Right hindlimb (tissue), 1 donor: ENCODE measurements around the gene BRDT.
"Not testable (repeated sequence)": the region's sequence is repeated elsewhere in the genome, so short reads cannot be mapped to it uniquely, and the experiment has no call there.

Experiments used
- DNase-seq: peaks from one replicate; pipeline ENCODE4 v3.0.0-alpha.2; 2018

The BRDT gene

DNA sequence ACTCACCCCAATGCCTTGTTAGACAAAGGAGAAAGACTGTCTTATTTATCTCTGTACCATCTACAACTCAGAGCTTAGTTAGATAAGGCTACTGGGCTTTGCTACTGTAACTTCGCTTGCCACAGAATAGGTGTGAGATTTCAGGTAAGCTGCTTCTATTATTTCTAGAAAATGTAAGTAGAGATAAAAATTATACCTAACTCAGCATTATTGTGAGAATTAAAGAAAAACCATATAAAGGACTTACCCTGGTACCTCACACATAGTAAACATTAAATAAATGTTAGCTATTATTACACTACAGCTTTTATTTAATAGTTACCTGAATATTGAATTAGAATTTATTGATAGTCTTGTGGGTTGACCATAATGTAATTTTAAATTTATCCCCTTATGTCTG lies 44.1 kb downstream of the BRDT start:
- no peak for DNase-seq

DNA sequence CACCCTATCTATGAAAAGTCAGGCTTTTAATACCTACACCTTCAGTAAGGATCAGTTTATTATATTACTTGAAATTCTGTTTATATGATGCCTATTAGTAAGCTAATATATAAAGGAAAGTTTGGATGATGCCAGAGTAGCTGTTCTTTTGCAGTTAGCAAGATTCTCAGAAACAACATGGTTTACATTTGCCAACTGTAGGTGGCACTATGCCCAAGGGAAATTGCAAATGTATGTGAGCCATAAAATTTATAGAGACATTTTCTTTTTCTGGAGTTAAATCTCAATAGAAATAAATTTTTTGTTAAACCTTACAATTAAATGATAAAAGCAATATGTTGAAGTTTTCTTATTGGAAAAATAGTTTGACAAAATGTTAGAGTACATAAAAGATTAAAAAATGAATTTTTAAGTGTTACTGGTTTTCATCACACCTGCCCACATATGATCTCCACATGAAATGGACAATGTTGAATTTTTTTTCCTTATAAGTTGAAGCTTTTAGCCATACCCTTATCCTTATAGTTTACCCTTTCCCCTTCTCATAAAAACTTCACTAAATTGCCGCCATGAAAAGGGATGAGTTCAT lies 48.5 kb downstream of the BRDT start:
- no peak for DNase-seq

DNA sequence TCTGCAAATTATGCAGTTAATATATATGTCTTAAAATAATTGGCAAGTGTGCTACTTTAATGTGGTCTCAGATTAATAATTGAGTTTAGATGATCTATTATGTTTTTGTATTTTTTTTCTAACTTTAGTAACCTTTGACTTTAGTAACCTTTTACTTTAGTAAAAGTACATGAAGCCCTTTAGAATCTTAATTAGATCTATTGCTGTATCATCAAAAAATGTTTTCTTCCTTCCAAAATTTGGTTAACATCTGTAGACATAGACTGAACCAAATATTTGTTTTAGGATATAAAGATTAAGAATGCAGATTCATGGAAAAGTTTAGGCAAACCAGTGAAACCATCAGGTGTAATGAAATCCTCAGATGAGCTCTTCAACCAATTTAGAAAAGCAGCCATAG lies 54.9 kb downstream of the BRDT start:
- no peak for DNase-seq

DNA sequence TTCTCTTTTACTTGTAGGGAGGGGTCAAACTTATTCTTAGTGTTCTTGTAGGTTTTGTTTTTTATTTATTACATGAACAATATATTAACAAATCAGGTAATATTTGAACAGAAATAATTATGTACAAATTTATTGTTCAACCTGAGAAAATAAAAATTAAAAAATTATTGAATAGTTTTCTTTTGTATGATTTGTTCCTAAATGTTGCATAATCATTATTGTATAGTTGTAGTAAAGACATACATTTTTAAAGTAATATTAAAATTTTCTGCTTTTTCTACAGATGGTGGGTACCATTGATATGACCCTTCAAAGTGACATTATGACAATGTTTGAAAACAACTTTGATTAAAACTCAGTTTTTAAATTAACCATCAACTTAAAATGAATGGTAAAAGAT lies 64.7 kb downstream of the BRDT start:
- no peak for DNase-seq

DNA sequence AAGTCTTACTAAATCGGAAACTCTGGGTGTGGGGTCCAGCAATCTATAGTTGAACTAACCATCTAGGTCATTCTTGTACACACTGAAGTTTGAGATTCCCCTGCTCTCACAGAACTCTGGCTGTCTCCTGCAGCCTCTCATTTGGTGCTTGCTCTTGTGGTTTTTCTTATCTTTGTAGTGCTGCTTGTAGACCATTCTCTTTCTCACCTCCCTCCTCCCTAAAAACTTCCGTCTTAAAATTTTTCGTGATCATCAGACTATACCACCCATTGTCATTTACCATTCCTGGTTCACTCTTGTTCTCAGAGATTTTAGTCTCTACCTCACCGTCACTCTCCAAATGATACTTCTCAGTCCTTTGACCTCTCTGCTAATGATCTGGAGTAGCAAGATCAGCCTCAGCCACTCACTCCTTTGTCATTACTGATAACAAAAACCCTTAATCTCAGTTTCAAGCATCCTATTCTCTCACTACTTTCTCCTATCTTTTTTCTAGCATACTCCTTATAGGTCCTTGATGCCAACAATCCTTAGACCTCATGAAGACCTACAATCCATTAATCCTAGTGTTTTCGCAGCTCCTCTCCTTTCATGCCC lies 67.6 kb downstream of the BRDT start:
- no peak for DNase-seq

GRCh38 chr1:92017656-92018055 lies 68.5 kb downstream of the BRDT start:
- DNase-seq: no peak

- DNase-seq: not testable (repeated sequence)
Measured at GRCh38 chr1:92026042-92026441, 76.8 kb downstream of the BRDT start.

GRCh38 chr1:92026806-92027205 lies 77.6 kb downstream of the BRDT start:
- no peak for DNase-seq

DNA sequence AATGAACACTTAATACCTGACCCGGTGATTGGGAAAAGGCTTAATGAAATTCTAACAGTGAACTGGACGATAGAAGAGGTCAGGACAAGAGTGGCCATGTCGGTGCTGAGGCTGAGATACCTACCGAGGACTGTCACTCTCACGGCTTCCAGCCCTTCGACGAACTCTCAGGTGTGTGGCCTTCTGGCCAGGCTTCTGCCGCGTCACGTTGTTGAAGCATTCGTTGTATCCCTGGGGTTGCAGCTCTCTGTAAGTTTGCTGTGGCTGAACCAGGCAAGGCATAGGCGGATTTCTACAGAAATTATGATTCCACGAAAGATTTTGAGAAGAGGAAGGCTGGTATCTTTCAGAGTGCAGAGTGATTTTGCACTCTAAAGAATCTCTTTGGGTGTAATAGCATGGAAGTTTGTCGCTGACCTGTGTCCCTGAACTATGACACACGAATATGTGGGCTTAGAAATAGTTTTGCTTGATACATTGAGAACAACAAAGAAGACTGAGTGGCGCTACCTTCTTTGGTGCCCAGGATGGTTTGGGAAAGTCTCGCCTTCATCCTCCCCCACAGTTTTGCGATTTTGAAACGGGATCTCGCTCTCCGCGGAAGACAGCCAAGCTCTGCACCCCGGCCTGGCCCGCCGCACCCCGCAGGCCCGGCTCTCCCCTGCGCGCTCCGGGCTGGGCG lies 80.2 kb downstream of the BRDT start:
- peak; percentile 16 for DNase-seq

DNA sequence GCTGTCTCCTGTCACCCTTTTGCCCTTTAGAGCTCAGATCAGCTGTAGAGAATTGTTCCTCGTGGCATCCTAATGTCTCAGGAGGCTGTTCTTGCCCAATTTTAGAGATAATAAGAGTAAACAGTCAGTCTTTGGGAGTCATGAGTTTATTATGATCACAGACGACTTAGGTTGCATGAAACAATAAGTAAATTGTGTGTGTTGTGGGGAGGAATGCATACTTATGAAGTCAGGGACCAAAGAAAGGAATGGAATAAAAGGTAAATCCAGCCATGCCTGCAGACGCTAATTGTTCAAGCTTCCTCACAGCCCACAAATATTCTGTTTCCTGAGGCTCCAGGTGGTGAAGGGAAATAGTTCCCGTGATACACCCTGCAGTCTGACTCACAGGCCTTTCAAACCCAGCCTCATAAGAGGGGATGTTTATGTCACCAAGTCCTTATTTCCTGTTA lies 81.5 kb downstream of the BRDT start:
- no peak for DNase-seq

DNA sequence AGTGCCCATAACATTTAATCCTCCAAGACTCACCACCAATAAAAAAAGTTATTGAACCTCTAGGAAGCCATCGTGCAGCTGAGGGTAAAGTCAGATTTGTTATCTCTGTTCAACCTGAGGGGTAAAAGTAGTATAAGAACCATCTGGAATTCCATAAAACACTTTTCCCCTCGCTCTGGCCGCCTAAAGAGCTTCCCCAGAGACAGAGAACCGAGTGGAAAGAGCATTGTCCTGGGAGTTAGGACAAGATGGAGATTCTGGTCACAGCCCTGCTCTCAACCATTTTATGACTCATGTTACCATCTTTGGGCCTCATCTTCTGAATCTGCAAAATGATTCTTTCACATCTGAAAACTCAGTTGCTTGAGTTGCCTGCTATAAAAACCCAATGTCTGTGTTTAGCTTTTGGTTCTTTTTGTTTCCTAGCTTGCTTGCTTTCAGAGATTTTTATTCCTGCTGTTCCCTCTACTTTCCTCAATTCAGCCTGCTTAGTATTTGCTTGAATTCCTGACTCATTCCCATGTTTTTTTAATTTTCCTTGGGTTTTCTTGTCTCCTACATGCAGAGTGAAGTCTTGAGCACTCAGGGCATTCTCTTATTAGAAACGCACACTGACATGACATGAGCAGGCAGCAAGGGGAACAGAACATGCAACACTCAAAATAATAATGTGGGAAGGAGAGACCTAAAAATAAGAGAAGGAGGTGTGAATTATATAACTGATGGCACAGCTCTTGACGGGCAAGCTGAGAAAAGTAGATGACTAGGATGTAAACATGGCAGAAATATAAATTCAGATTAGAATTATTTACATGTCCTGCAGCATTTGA lies 82.3 kb downstream of the BRDT start:
- DNase-seq: no peak

DNA sequence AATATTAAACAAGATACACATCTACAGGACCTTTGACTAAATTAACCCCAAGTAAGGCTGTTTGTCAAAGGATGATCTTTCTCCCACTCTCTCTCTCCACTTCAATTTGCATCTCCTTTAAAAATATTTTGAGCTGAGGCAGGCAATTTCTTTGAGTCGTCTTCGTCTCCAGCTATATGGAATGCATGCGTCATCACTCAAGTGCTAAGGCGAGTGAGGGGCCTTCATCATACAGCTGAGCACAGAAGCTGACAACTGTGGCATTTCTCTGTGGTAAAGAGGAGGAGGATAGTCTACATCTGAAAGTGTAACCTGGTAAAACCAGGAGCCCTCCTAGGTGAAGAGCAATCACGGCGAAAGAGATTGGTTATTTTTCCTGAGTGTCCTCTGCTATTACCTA lies 88.2 kb downstream of the BRDT start:
- no peak for DNase-seq

DNA sequence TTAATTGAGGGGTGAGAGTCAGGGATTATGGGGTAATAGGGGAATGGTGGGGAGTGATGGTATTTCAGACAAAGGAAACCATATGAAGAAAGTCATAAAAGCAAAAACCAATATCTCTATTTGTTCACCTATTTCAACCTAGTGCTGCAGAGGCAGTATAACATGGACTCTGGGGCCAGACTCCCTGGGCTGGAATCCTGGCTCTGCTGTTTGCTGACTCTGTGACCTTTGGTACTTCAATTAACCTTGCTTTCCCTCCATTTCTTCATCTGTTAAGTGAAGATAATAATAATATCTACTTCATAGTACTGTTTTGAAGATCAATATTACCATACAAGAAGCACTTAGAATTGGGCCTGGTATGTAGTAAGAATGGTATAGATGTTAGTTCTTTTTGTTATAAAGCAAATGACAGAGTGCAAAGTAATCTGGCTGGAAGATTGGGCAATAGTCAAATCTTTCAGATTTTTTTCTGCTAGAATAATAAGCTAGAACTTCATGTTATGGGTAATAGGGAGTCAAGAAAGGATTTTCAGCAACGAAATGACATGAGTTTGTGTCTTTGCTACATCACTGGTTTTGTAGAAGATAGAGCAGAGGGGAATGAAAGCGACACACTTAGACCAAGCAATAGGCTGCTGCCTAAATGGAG lies 89.6 kb downstream of the BRDT start:
- no peak for DNase-seq

DNA sequence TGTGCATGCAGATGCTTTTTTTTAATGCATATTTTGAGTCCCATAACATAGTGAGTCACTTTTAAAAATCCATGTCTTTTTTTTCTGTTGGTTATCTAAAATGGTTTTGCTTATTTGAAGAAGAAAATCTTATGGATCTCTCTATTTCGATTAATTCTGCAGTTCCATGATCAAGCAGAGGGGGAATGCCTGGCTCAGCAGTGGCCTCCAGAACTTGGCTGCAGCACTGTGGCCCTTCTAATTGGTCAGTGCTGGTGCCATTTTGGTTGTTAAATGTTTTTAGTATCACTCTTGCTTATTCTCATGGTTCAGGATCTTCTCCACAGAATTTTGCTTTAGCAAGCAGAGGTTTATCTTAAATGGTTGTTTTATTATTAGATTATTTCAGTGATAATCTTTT lies 91.8 kb downstream of the BRDT start:
- DNase-seq: no peak

GRCh38 chr1:92043621-92044020 lies 94.4 kb downstream of the BRDT start:
- DNase-seq: no peak

GRCh38 chr1:92045766-92046495 lies 96.7 kb downstream of the BRDT start:
- no peak for DNase-seq

GRCh38 chr1:92051948-92052347 lies 102.7 kb downstream of the BRDT start:
- DNase-seq: no peak
